GM12878 (cell line): ENCODE results near the gene ATXN7L1.

Experiments
- CHD2 ChIP-seq: IDR thresholded peaks from 2 replicates; pipeline ENCODE4 v1.6.1; 2011; ENCODE audit warnings: low read depth, low read length, improper control_type of control experiment, borderline replicate concordance
- CTCF ChIP-seq, 3 experiments: IDR thresholded peaks in 2 of 3; conservative IDR thresholded peaks in 1 of 3; 2 replicates each; pipeline ENCODE4 v1.5.1; 2011; ENCODE audit warnings: low read depth in 3 of 3, low read length in 3 of 3, mild to moderate bottlenecking in 3 of 3, control low read depth in 2 of 3, moderate library complexity in 2 of 3, inconsistent platforms in 1 of 3, mixed read lengths in 1 of 3; ENCODE audit not compliant: control insufficient read depth in 2 of 3, insufficient read depth in 1 of 3; ENCODE audit errors: extremely low read depth in 1 of 3
- MAX ChIP-seq: IDR thresholded peaks from 2 replicates; pipeline ENCODE4 v1.6.1; 2012; ENCODE audit warnings: low read depth, low read length, improper control_type of control experiment
- PRDM15 ChIP-seq: fragments of 450-650 bp; formaldehyde crosslinking; IDR thresholded peaks from 2 replicates; pipeline ENCODE4 v1.4.0; 2020; ENCODE audit warnings: mild to moderate bottlenecking, moderate library complexity
- SRF ChIP-seq, 2 experiments: IDR thresholded peaks; 2 replicates each; pipeline ENCODE4 v1.6.1; 2011; ENCODE audit warnings: low read depth in 2 of 2, low read length in 2 of 2, mild to moderate bottlenecking in 1 of 2, moderate library complexity in 1 of 2
- TBL1XR1 ChIP-seq: IDR thresholded peaks from 2 replicates; pipeline ENCODE4 v1.6.1; 2012; ENCODE audit warnings: low read depth, low read length, improper control_type of control experiment
- WRNIP1 ChIP-seq: IDR thresholded peaks from 2 replicates; pipeline ENCODE4 v1.6.1; 2011; ENCODE audit warnings: low read depth, low read length, improper control_type of control experiment, borderline replicate concordance

- no peak for TF ChIP-seq CHD2
- no peak for TF ChIP-seq SRF (IDR thresholded peaks at IDR 0.05; ENCODE audit: low read depth in 2 of 2, low read length in 2 of 2)
- TF ChIP-seq MAX: no peak
- TF ChIP-seq TBL1XR1: no peak
- no peak for TF ChIP-seq PRDM15
- TF ChIP-seq WRNIP1: no peak
- no peak for TF ChIP-seq CTCF (IDR thresholded peaks at IDR 0.05 in 2 of 3, conservative IDR thresholded peaks at IDR 0.05 in 1 of 3; ENCODE audit: control insufficient read depth in 2 of 3, extremely low read depth in 1 of 3, insufficient read depth in 1 of 3, low read depth in 3 of 3, low read length in 3 of 3)
Measured at GRCh38 chr7:105639667-105640493, 236.5 kb downstream of the ATXN7L1 start.
